Measurements from ENCODE around the gene NOX3. TPM values are rescaled to one million over a fixed set of nuclear protein-coding genes. Genes with fewer than 3 reads are reported as not detected.

The NOX3 gene
- total RNA-seq, 6 donors from 2014 or later, result not detected

DNA sequence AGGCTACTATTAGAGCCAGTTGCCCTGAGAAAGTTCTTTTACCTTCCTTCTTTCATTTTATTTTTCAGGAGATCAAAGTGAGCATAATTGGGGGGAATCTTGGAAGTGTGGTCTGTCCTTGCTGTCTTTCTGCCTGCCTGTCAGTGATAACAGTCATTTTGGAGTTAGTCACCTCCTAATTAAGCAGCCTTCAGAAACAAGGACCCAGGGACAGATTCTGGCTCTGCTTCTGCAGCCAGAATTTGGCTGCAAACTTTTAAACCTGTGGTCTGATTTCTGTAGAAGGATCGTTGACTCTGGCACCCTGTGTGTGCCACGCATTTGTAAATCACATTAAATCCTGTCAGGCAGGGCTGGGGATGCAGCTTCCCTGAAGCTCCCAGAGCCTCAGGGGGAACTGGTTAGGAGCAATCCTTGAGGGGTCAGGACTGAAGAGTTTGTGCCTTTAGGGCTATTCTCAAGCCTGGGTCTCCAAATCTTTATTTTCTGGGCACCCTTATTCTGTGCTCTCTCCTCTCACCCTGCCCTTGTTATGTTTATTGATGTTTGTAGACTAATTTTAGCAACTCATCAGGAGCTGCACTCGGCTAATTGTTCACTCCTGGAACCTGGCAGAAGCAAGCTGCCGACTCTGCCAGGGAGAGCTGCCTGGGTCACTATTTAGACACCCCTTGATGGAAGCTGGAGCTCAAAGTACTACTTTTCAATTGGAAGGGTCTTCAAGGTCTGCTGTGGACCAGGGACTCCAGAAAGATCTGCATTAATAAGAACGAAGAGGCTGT is 6.8 kb downstream of the NOX3 start:
- 31 to 40% methylated on average over 5 of the region's 5 CpGs for WGBS, 2 donors
- no peak for ATAC-seq (ENCODE audit: low FRiP score in 2 of 2)
- H3K9me3 ChIP-seq, result no peaks in the 10 kb centered on the region
- no peak overlapping the region for H3K4me3 ChIP-seq
- TF ChIP-seq, protein P1, sequence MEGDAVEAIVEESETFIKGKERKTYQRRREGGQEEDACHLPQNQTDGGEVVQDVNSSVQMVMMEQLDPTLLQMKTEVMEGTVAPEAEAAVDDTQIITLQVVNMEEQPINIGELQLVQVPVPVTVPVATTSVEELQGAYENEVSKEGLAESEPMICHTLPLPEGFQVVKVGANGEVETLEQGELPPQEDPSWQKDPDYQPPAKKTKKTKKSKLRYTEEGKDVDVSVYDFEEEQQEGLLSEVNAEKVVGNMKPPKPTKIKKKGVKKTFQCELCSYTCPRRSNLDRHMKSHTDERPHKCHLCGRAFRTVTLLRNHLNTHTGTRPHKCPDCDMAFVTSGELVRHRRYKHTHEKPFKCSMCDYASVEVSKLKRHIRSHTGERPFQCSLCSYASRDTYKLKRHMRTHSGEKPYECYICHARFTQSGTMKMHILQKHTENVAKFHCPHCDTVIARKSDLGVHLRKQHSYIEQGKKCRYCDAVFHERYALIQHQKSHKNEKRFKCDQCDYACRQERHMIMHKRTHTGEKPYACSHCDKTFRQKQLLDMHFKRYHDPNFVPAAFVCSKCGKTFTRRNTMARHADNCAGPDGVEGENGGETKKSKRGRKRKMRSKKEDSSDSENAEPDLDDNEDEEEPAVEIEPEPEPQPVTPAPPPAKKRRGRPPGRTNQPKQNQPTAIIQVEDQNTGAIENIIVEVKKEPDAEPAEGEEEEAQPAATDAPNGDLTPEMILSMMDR (IDR thresholded peaks at IDR 0.05), result no peak
- no peak for TF ChIP-seq POLR2AphosphoS5 (IDR thresholded peaks at IDR 0.05)
- TF ChIP-seq POLR2A (IDR thresholded peaks at IDR 0.05), result no peak
- TF ChIP-seq EP300 (IDR thresholded peaks at IDR 0.05), result no peak
- no peak for DNase-seq
- peaks cover 0 to 15% (median 4%) of the 10 kb centered on the region in 4 donors for H3K4me1 ChIP-seq
- no peaks in the 10 kb centered on the region for H3K27me3 ChIP-seq
- no peaks in the 10 kb centered on the region for H3K36me3 ChIP-seq
- no peak overlapping the region for H3K27ac ChIP-seq

DNA sequence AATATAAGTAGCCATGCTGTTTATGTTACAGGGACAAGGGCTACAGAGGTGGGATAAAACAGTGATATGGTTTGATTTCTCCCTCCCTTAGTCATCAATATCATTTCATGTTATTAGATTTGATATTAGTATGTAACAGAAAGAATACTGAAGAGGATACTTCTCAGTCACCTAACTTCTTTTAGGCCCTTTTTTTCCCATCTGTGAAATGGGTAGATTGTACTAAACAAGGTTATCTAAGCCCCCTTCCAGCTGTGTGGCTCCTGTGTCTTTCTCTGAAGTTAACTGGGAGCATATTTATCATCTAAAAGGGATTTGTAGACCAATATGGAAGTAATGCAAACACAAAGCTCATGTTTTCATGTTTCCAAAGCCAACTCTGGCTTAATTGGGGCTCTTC is 7.7 kb downstream of the NOX3 start:
- DNase-seq, result no peak
- Histone ChIP-seq H3K4me1 (peaks cover 0 to 15% (median 4%) of the 10 kb centered on the region in 4 donors), H3K36me3 (no peaks in the 10 kb centered on the region), H3K27me3 (no peaks in the 10 kb centered on the region), H3K4me3 (no peak overlapping the region), H3K27ac (no peak overlapping the region), H3K9me3 (no peaks in the 10 kb centered on the region)
- no peak for TF ChIP-seq EP300 (IDR thresholded peaks at IDR 0.05)
- TF ChIP-seq, protein P1 (IDR thresholded peaks at IDR 0.05), result no peak
- TF ChIP-seq POLR2AphosphoS5 (IDR thresholded peaks at IDR 0.05), result no peak
- no peak for TF ChIP-seq POLR2A (IDR thresholded peaks at IDR 0.05)
- no peak for ATAC-seq (ENCODE audit: low FRiP score in 2 of 2)

DNA sequence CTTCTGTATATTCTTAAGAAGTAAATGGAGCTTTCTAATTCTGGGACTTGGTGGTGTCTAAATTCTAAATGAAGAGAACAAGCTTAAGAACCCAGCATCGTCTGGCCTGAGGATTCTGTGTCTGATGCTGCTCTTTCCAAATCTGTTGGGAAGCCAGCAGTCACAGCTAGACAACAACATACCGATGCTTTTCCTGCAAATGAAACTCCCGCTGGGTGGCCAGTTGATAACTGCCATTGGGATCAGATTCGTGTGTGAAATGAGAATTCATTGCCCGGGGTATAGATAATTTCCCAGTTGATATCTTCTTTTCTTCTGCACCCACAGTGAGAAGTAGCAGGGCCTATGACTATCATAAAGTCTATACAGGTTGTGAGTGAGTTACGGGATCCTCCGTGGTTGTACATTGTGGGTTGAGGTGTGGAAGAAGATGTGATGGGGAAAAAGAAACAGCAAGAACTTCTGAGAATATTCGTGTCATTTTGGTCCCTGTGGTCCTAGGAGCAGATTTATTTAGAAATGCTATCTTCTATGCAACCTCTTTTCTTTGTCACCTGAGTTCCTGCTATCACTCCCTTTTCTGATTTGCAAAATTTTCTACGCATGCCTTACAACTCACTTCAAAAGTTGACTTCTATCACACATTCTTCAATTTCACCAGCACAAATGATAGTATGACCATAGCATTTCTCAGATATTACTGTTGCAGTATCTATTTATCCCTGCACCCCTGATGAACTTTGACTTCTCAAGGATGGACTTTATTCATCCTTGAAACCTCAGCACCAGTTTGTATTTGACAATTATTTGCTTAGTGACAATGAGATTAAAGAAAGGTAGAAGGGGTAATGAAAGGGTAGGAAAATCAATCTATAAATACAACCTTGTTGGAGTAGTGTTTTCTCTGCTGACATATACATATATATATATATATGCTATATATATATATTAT is 10.4 kb downstream of the NOX3 start:
- Histone ChIP-seq H3K4me1 (peaks cover 0 to 14% (median 4%) of the 10 kb centered on the region in 4 donors), H3K36me3 (no peaks in the 10 kb centered on the region), H3K27ac (no peak overlapping the region), H3K27me3 (no peaks in the 10 kb centered on the region), H3K4me3 (no peak overlapping the region), H3K9me3 (no peaks in the 10 kb centered on the region)
- ATAC-seq (ENCODE audit: low FRiP score in 2 of 2) (no peak), DNase-seq (no peak)
- WGBS, 2 donors, result 79 to 85% methylated on average over 9 of the region's 9 CpGs
- TF ChIP-seq POLR2AphosphoS5 (IDR thresholded peaks at IDR 0.05) (no peak), POLR2A (IDR thresholded peaks at IDR 0.05) (no peak), EP300 (IDR thresholded peaks at IDR 0.05) (no peak)
- TF ChIP-seq, protein P1 (IDR thresholded peaks at IDR 0.05), result no peak

DNA sequence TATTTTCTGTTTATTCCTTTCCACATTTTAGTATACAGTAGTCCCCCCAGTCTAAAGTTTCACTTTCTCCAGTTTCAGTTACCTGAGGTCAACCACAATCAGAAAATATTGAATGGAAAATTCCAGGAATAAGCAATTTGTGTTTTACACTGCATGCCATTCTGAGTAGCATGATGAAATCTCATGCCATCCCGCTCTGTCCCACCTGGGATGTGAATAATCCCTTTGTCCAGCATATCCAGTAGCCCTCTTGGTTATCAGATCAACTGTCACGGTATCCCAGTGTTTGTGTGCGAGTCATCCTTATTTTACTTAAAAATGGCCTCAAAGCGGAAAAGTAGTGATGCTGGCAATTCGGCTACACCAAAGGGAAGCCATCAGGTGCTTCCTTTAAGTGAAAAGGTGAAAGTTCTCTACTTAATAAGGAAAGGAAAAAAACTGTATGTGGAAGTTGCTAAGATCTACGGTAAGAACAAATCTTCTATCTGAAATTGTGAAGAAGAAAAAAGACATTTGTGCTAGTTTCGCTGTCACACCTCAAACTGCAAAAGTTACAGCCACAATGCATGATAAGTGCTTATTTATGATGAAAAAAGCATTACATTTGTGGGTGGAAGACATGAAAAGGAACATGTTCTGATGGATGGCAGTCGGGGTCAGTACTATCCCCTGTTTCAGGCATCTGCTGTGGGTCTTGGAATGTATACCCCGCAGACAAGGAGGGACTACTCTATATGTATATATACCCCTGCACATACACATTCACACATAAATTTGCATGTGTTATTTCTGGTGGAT is 11.3 kb downstream of the NOX3 start:
- WGBS, 2 donors, result 95% methylated on average over 9 of the region's 9 CpGs
- Histone ChIP-seq H3K4me1 (peaks cover 0 to 5% (median 2%) of the 10 kb centered on the region in 4 donors), H3K36me3 (no peaks in the 10 kb centered on the region), H3K9me3 (no peaks in the 10 kb centered on the region), H3K27me3 (no peaks in the 10 kb centered on the region), H3K4me3 (no peak overlapping the region), H3K27ac (no peak overlapping the region)
- no peak for ATAC-seq (ENCODE audit: low FRiP score in 2 of 2)
- DNase-seq, result no peak
- TF ChIP-seq EP300 (IDR thresholded peaks at IDR 0.05), result no peak
- TF ChIP-seq, protein P1 (IDR thresholded peaks at IDR 0.05), result no peak
- TF ChIP-seq POLR2A (IDR thresholded peaks at IDR 0.05), result no peak
- TF ChIP-seq POLR2AphosphoS5 (IDR thresholded peaks at IDR 0.05), result no peak

Measured in upper lobe of left lung (tissue), 6 donors.